ENCODE measurements around the gene MRM3.
"Not testable (repeated sequence)": the region's sequence is repeated elsewhere in the genome, so short reads cannot be mapped to it uniquely, and the experiment has no call there.

The MRM3 gene

GRCh38 chr17:755319-755961, 26.7 kb upstream of the MRM3 start:
- DNase-seq (ENCODE audit: low read depth) = not testable (repeated sequence)

- not testable (repeated sequence) for DNase-seq (ENCODE audit: low read depth)
These were observed 26.1 kb upstream of the MRM3 start for GRCh38 chr17:756010-756567.

GRCh38 chr17:759964-760363, 22.2 kb upstream of the MRM3 start:
- DNase-seq (ENCODE audit: low read depth) = no peak

- DNase-seq (ENCODE audit: low read depth) = no peak
These were observed 21.8 kb upstream of the MRM3 start for GRCh38 chr17:760371-760770.

- DNase-seq (ENCODE audit: low read depth) = no peak
These were observed 15.1 kb upstream of the MRM3 start for GRCh38 chr17:767076-767475.

- DNase-seq (ENCODE audit: low read depth) = no peak
These were observed 9.1 kb upstream of the MRM3 start for GRCh38 chr17:773016-773415.

GRCh38 chr17:773467-774312, 8.5 kb upstream of the MRM3 start:
- no peak for DNase-seq (ENCODE audit: low read depth)

- DNase-seq (ENCODE audit: low read depth) = no peak
These were observed 7.9 kb upstream of the MRM3 start for GRCh38 chr17:774313-774584.

- DNase-seq (ENCODE audit: low read depth) = no peak
These were observed 4.1 kb upstream of the MRM3 start for GRCh38 chr17:778096-778495.

- no peak for DNase-seq (ENCODE audit: low read depth)
These were observed 2.0 kb downstream of the MRM3 start for GRCh38 chr17:784143-784542.

GRCh38 chr17:785901-786300, 3.7 kb downstream of the MRM3 start:
- not testable (repeated sequence) for DNase-seq (ENCODE audit: low read depth)

- DNase-seq (ENCODE audit: low read depth) = no peak
These were observed 5.6 kb downstream of the MRM3 start for GRCh38 chr17:787641-788221.

- no peak for DNase-seq (ENCODE audit: low read depth)
These were observed 6.4 kb downstream of the MRM3 start for GRCh38 chr17:788551-788950.

- DNase-seq (ENCODE audit: low read depth) = no peak
These were observed 7.1 kb downstream of the MRM3 start for GRCh38 chr17:789160-789840.

GRCh38 chr17:789931-790873, 8.0 kb downstream of the MRM3 start:
- DNase-seq (ENCODE audit: low read depth) = not testable (repeated sequence)

GRCh38 chr17:790874-791247, 8.7 kb downstream of the MRM3 start:
- not testable (repeated sequence) for DNase-seq (ENCODE audit: low read depth)

- no peak for DNase-seq (ENCODE audit: low read depth)
These were observed 9.7 kb downstream of the MRM3 start for GRCh38 chr17:791829-792228.

- DNase-seq (ENCODE audit: low read depth) = no peak
These were observed 10.1 kb downstream of the MRM3 start for GRCh38 chr17:792277-792676.

- DNase-seq (ENCODE audit: low read depth) = peak; percentile 26
These were observed 12.7 kb downstream of the MRM3 start for GRCh38 chr17:794876-795275.

- DNase-seq (ENCODE audit: low read depth) = no peak
These were observed 13.1 kb downstream of the MRM3 start for GRCh38 chr17:795276-795675.

- no peak for DNase-seq (ENCODE audit: low read depth)
These were observed 13.6 kb downstream of the MRM3 start for GRCh38 chr17:795721-796120.

All from activated T-cell treated with anti-CD3 and anti-CD28 coated beads for 48 hours (primary cell).